HAP-1 (cell line): ENCODE measurements around the gene FBXW9.
"Not testable (repeated sequence)": the region's sequence is repeated elsewhere in the genome, so short reads cannot be mapped to it uniquely, and the experiment has no call there.

Experiments
- DNase-seq, 2 experiments: peaks; one replicate each; pipeline ENCODE4 v3.0.0-alpha.2; 2016 to 2020; ENCODE audit warnings: low spot score in 2 of 2
- H3K27me3 ChIP-seq: fragments of 250-450 bp; sonication (Bioruptor Pico); 2 replicates; pipeline ENCODE4 v1.5.1; 2020; ENCODE audit warnings: low read depth, mild to moderate bottlenecking, moderate library complexity
- H3K36me3 ChIP-seq: fragments of 250-450 bp; sonication (Bioruptor Pico); replicated peaks from 2 replicates; pipeline ENCODE4 v1.5.1; 2020; ENCODE audit warnings: mild to moderate bottlenecking
- H3K4me1 ChIP-seq: fragments of 250-450 bp; sonication (Bioruptor Pico); 2 replicates; pipeline ENCODE4 v1.5.1; 2020; ENCODE audit warnings: mild to moderate bottlenecking
- H3K4me3 ChIP-seq: fragments of 250-450 bp; sonication (Bioruptor Pico); 2 replicates; pipeline ENCODE4 v1.5.1; 2020; ENCODE audit warnings: mild to moderate bottlenecking, moderate library complexity
- H3K9me3 ChIP-seq: fragments of 250-450 bp; sonication (Bioruptor Pico); 2 replicates; pipeline ENCODE4 v1.5.1; 2020; ENCODE audit warnings: mild to moderate bottlenecking, moderate library complexity
- in situ Hi-C: fragments of 300-500 bp; cut with MboI; formaldehyde crosslinking; loops from 3 replicates; pipeline ENCODE4 v1.14.3; 2020; ENCODE audit warnings: low sequenced_read_pairs, inconsistent platforms, mixed read lengths

The FBXW9 gene

GRCh38 chr19:12705169-12705568 is 8.7 kb upstream of the FBXW9 start:
- Histone ChIP-seq H3K4me1 (no peaks in the 10 kb centered on the region; the same call in 1 of the 2 replicates), H3K4me3 (no peak overlapping the region), H3K9me3 (no peaks in the 10 kb centered on the region), H3K36me3 (peaks cover 96% of the 10 kb centered on the region), H3K27me3 (no peaks in the 10 kb centered on the region)
- DNase-seq, result no peak
- in situ Hi-C loops, result no loop called here

GRCh38 chr19:12703046-12703445 is 6.6 kb upstream of the FBXW9 start:
- peaks cover 87% of the 10 kb centered on the region for H3K36me3 ChIP-seq
- DNase-seq, result peak; percentile 63 to 83
- in situ Hi-C loops, result no loop called here
- H3K9me3 ChIP-seq, result no peaks in the 10 kb centered on the region
- no peak overlapping the region for H3K4me3 ChIP-seq
- H3K4me1 ChIP-seq, result no peaks in the 10 kb centered on the region; the same call in 1 of the 2 replicates
- H3K27me3 ChIP-seq, result no peaks in the 10 kb centered on the region

GRCh38 chr19:12701596-12702282 is 5.3 kb upstream of the FBXW9 start:
- DNase-seq, result no peak
- Histone ChIP-seq H3K36me3 (peaks cover 78% of the 10 kb centered on the region), H3K27me3 (no peaks in the 10 kb centered on the region), H3K4me3 (no peak overlapping the region), H3K4me1 (peaks cover under 1% of the 10 kb centered on the region; the same call in 1 of the 2 replicates), H3K9me3 (no peaks in the 10 kb centered on the region)
- in situ Hi-C loops, result no loop called here

GRCh38 chr19:12698138-12698537 is 1.7 kb upstream of the FBXW9 start:
- Histone ChIP-seq H3K4me3 (no peak overlapping the region), H3K4me1 (peaks cover 5% of the 10 kb centered on the region), H3K27me3 (no peaks in the 10 kb centered on the region), H3K9me3 (no peaks in the 10 kb centered on the region), H3K36me3 (peaks cover 42% of the 10 kb centered on the region)
- in situ Hi-C loops, result no loop called here
- DNase-seq, result no peak

- H3K36me3 ChIP-seq, result peaks cover 35% of the 10 kb centered on the region
- H3K27me3 ChIP-seq, H3K4me1 ChIP-seq, H3K4me3 ChIP-seq, in situ Hi-C loops, DNase-seq, H3K9me3 ChIP-seq: not testable (repeated sequence)
Measured at GRCh38 chr19:12697425-12697824, 994 bp upstream of the FBXW9 start.

GRCh38 chr19:12695997-12696365 is 450 bp downstream of the FBXW9 start:
- H3K4me1 ChIP-seq, result peaks cover 5% of the 10 kb centered on the region

GRCh38 chr19:12695514-12695913 is 917 bp downstream of the FBXW9 start:
- H3K4me1 ChIP-seq, result peaks cover 5% of the 10 kb centered on the region
- H3K9me3 ChIP-seq, result no peaks in the 10 kb centered on the region
- DNase-seq, result no peak
- peak overlapping the region; percentile 86 for H3K4me3 ChIP-seq
- in situ Hi-C loops, result no loop called here
- H3K36me3 ChIP-seq, result peaks cover 17% of the 10 kb centered on the region
- H3K27me3 ChIP-seq, result no peaks in the 10 kb centered on the region

More at GRCh38 chr19:12695997-12696365, 450 bp downstream of the FBXW9 start:
- H3K36me3 ChIP-seq, result peaks cover 21% of the 10 kb centered on the region
- in situ Hi-C loops, result no loop called here
- no peaks in the 10 kb centered on the region for H3K9me3 ChIP-seq
- peak overlapping the region; percentile 86 for H3K4me3 ChIP-seq
- H3K27me3 ChIP-seq, result no peaks in the 10 kb centered on the region
- DNase-seq, result no peak

- Histone ChIP-seq H3K9me3 (no peaks in the 10 kb centered on the region), H3K27me3 (no peaks in the 10 kb centered on the region), H3K4me1 (peaks cover 5% of the 10 kb centered on the region), H3K36me3 (peaks cover 15% of the 10 kb centered on the region), H3K4me3 (peak overlapping the region; percentile 86)
- no peak for DNase-seq
- in situ Hi-C loops, result no loop called here
Measured at GRCh38 chr19:12695096-12695495, 1.3 kb downstream of the FBXW9 start.

- DNase-seq, result no peak
- in situ Hi-C loops, result no loop called here
- no peaks in the 10 kb centered on the region for H3K27me3 ChIP-seq
- H3K4me1 ChIP-seq, result peaks cover 5% of the 10 kb centered on the region
- H3K4me3 ChIP-seq, result no peak overlapping the region
- peaks cover 10% of the 10 kb centered on the region for H3K36me3 ChIP-seq
- no peaks in the 10 kb centered on the region for H3K9me3 ChIP-seq
Measured at GRCh38 chr19:12694641-12695040, 1.8 kb downstream of the FBXW9 start.

GRCh38 chr19:12692960-12693359 is 3.5 kb downstream of the FBXW9 start:
- H3K9me3 ChIP-seq, result no peaks in the 10 kb centered on the region
- no peak overlapping the region for H3K4me3 ChIP-seq
- no peak for DNase-seq
- no peaks in the 10 kb centered on the region for H3K27me3 ChIP-seq
- peaks cover 2% of the 10 kb centered on the region for H3K36me3 ChIP-seq
- H3K4me1 ChIP-seq, result peaks cover 5% of the 10 kb centered on the region
- in situ Hi-C loops, result no loop called here

- no peak for DNase-seq
- Histone ChIP-seq H3K9me3 (no peaks in the 10 kb centered on the region), H3K4me1 (no peaks in the 10 kb centered on the region), H3K4me3 (no peak overlapping the region), H3K36me3 (no peaks in the 10 kb centered on the region; the same call in 1 of the 2 replicates), H3K27me3 (no peaks in the 10 kb centered on the region)
- in situ Hi-C loops, result no loop called here
Measured at GRCh38 chr19:12689581-12690216, 6.7 kb downstream of the FBXW9 start.

- no peaks in the 10 kb centered on the region for H3K27me3 ChIP-seq
- in situ Hi-C loops, result no loop called here
- H3K9me3 ChIP-seq, result no peaks in the 10 kb centered on the region
- H3K4me3 ChIP-seq, result no peak overlapping the region
- no peaks in the 10 kb centered on the region; the same call in 1 of the 2 replicates for H3K36me3 ChIP-seq
- H3K4me1 ChIP-seq, result no peaks in the 10 kb centered on the region
- no peak for DNase-seq
Measured at GRCh38 chr19:12689012-12689411, 7.4 kb downstream of the FBXW9 start.

GRCh38 chr19:12687496-12688196 is 8.8 kb downstream of the FBXW9 start, which contains the start of gene GNG14:
Gene GNG14, plus strand, starts transcription at chr19:12687998. Its CDS starts 51 bp downstream, at chr19:12688049.
- H3K9me3 ChIP-seq, result no peaks in the 10 kb centered on the region

GRCh38 chr19:12685831-12686230 is 10.6 kb downstream of the FBXW9 start:
- no peaks in the 10 kb centered on the region for H3K27me3 ChIP-seq
- in situ Hi-C loops, result no loop called here
- DNase-seq, result no peak
- no peak overlapping the region for H3K4me3 ChIP-seq
- no peaks in the 10 kb centered on the region for H3K4me1 ChIP-seq
- H3K36me3 ChIP-seq, result no peaks in the 10 kb centered on the region; the same call in 1 of the 2 replicates
- no peaks in the 10 kb centered on the region for H3K9me3 ChIP-seq

More at GRCh38 chr19:12687496-12688196, 8.8 kb downstream of the FBXW9 start, which contains the start of gene GNG14:
- no peaks in the 10 kb centered on the region for H3K4me1 ChIP-seq
- H3K27me3 ChIP-seq, result no peaks in the 10 kb centered on the region
- in situ Hi-C loops, result no loop called here
- H3K36me3 ChIP-seq, result no peaks in the 10 kb centered on the region; the same call in 1 of the 2 replicates
- H3K4me3 ChIP-seq, result no peak within 1 kb of the TSS
- no peak for DNase-seq
